ENCODE results near the gene TSNAXIP1. TPM values are rescaled to one million over a fixed set of nuclear protein-coding genes. Genes with fewer than 3 reads are reported as not detected.
A peak's percentile ranks its signal among the peaks of the same experiment; 100 is the strongest.
"Not testable (repeated sequence)": the region's sequence is repeated elsewhere in the genome, so short reads cannot be mapped to it uniquely, and the experiment has no call there.

TSNAXIP1 gene
- total and polyA plus RNA-seq, 9 donors: 2.4 to 13.1 (median 3.2) TPM

- H3K36me3 ChIP-seq: no peaks in the 10 kb centered on the region
- no peaks in the 10 kb centered on the region for H3K27me3 ChIP-seq
- DNase-seq: no peak
- 81 to 86% (median 81%) methylated on average over 8 of the region's 8 CpGs for WGBS, 3 donors
- no peak overlapping the region for H3K27ac ChIP-seq
- intact Hi-C loops (cut with DNase I): no loop called here
- H3K4me3 ChIP-seq: no peak overlapping the region
- H3K4me1 ChIP-seq (ENCODE audit: insufficient read depth): peaks cover 10% of the 10 kb centered on the region
- H3K9me3 ChIP-seq: no peaks in the 10 kb centered on the region
- no peak for TF ChIP-seq EP300 (IDR thresholded peaks at IDR 0.05)
- TF ChIP-seq, protein P1, sequence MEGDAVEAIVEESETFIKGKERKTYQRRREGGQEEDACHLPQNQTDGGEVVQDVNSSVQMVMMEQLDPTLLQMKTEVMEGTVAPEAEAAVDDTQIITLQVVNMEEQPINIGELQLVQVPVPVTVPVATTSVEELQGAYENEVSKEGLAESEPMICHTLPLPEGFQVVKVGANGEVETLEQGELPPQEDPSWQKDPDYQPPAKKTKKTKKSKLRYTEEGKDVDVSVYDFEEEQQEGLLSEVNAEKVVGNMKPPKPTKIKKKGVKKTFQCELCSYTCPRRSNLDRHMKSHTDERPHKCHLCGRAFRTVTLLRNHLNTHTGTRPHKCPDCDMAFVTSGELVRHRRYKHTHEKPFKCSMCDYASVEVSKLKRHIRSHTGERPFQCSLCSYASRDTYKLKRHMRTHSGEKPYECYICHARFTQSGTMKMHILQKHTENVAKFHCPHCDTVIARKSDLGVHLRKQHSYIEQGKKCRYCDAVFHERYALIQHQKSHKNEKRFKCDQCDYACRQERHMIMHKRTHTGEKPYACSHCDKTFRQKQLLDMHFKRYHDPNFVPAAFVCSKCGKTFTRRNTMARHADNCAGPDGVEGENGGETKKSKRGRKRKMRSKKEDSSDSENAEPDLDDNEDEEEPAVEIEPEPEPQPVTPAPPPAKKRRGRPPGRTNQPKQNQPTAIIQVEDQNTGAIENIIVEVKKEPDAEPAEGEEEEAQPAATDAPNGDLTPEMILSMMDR (IDR thresholded peaks at IDR 0.05): no peak
- no peak for TF ChIP-seq POLR2A (IDR thresholded peaks at IDR 0.05)
Observed at GRCh38 chr16:67860589-67861398, 54.1 kb downstream of the TSNAXIP1 start.

DNA sequence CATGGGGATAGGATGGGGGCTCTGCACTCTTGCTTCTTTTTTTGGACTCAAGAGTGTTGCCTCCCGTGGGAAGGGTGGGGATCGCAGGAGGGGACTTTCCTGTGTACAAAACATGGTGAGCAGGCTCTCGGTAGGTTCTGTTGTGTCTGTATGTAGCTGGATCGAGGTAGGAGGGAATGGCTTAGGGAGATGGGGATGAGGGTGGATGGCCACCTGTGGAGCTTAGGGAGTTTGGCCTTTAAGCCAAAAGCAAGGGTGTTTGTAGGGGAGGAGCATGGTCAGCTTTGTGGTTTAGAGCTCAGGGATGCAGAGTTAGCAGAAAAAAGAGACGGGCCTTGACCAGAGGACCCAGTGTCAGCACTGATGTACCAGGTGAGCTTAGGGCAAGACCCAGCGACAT lies 55.2 kb downstream of the TSNAXIP1 start:
- WGBS, 3 donors: 85 to 87% (median 86%) methylated on average over 6 of the region's 6 CpGs
- H3K36me3 ChIP-seq: no peaks in the 10 kb centered on the region
- DNase-seq: no peak

DNA sequence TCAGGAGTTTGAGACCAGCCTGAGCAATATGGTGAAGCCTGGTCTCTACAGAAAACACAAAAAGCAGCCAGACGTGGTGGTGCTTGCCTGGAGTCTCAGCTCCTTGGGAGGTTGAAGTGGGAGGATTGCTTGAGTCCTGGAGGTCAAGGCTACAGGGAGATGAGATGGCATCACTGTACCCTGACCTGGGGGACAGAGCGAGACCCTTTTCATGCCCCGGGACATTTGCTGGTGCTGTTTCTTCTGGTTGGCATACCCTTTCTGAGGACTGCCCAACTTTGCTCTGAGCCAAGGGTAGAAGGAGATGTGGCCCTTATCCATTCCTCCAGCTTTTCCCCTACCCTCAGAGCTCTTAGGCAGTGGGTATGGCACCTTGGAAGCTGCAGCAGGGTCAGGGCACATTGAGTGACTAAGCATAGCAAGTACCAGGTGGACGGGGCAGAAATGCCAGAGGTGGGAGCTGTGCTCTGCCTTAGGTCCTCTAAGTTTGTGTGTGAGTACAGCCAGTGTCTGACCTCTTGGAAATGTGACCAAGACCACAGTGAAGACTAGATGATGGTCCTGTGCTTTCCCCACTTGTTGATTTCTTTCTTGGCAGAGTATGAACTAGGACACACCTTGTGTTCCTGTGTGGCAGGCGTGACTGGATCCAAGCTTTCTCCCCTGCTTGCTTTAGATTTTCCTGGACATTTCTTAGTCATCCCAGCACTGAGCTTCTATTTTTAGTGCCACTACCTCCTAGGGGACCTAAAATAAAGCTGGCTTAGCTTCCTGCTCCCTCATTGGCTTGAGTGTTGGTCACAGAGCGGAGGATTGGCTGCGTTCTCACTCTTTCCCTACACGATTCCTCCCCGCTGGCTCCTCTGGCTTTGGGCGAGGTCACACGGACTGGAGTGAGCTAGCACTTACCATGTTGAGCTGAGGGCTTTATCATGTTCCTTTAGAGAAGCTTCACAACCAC lies 56.2 kb downstream of the TSNAXIP1 start:
- Histone ChIP-seq H3K27ac (no peak overlapping the region), H3K9me3 (no peaks in the 10 kb centered on the region), H3K36me3 (no peaks in the 10 kb centered on the region), H3K27me3 (no peaks in the 10 kb centered on the region), H3K4me1 (ENCODE audit: insufficient read depth) (peaks cover 3% of the 10 kb centered on the region), H3K4me3 (no peak overlapping the region)
- intact Hi-C loops (cut with DNase I): no loop called here
- TF ChIP-seq EP300 (IDR thresholded peaks at IDR 0.05): no peak
- TF ChIP-seq POLR2A (IDR thresholded peaks at IDR 0.05): no peak
- TF ChIP-seq, protein P1 (IDR thresholded peaks at IDR 0.05): no peak
- DNase-seq: peak in 1 of 5 donors; percentile 43
- 74 to 79% (median 74%) methylated on average over 11 of the region's 11 CpGs for WGBS, 3 donors

More for the DNA sequence above, 55.2 kb downstream of the TSNAXIP1 start:
- H3K27ac ChIP-seq: no peak overlapping the region
- H3K4me1 ChIP-seq (ENCODE audit: insufficient read depth): peaks cover 9% of the 10 kb centered on the region
- intact Hi-C loops (cut with DNase I): no loop called here
- no peaks in the 10 kb centered on the region for H3K9me3 ChIP-seq
- no peaks in the 10 kb centered on the region for H3K27me3 ChIP-seq
- TF ChIP-seq, protein P1 (IDR thresholded peaks at IDR 0.05): no peak
- TF ChIP-seq EP300 (IDR thresholded peaks at IDR 0.05) (no peak), POLR2A (IDR thresholded peaks at IDR 0.05) (no peak)
- no peak overlapping the region for H3K4me3 ChIP-seq

GRCh38 chr16:67864044-67864443 lies 57.4 kb downstream of the TSNAXIP1 start:
- H3K4me1 ChIP-seq (ENCODE audit: insufficient read depth); H3K27ac ChIP-seq; H3K27me3 ChIP-seq; H3K36me3 ChIP-seq; DNase-seq; intact Hi-C loops (cut with DNase I); H3K4me3 ChIP-seq; H3K9me3 ChIP-seq: not testable (repeated sequence)
- WGBS, 3 donors: 86 to 96% (median 90%) methylated on average over 4 to 6 of the region's 6 CpGs
